A549 (cell line): ENCODE results near the gene EFHD1. TPM values are rescaled to one million over a fixed set of nuclear protein-coding genes. Genes with fewer than 3 reads are reported as not detected.

Experiments
- ATAC-seq, 2 experiments: fragments of 200-7000 bp in 1 of 2; fragments of >200 bp in 1 of 2; cut with Nextera tagmentation in 1 of 2; cut with Tn5 transposase in 1 of 2; 3 replicates each; pipeline versions ENCODE4 v1.8.0 to v1.9.1; 2018 to 2020; ENCODE audit warnings: mild to moderate bottlenecking in 1 of 2, moderate library complexity in 1 of 2
- CTCF ChIA-PET: fragments of 300-600 bp; sonication (Branson Sonifier 250); formaldehyde crosslinking; extraction: SDS; loops from one replicate; lab custom pipeline; 2021; ENCODE audit warnings: antibody characterized with exemption, inconsistent platforms; lab: Yijun Ruan, JAX
- POLR2A ChIA-PET: fragments of 350-600 bp; formaldehyde crosslinking; extraction: SDS; loops from one replicate; lab custom pipeline; 2021; ENCODE audit warnings: antibody characterized with exemption, inconsistent platforms; lab: Yijun Ruan, JAX
- DNase-seq, 2 experiments: peaks; one replicate each; pipeline versions ENCODE4 v3.0.0 to v3.0.0-alpha.2; 2011 to 2016; ENCODE audit warnings: low read depth in 1 of 2, low spot score in 1 of 2
- FAIRE-seq: peaks from 2 replicates; lab custom pipeline; 2011; peaks lifted over from hg19 to GRCh38; lab: Jason Lieb, UNC
- H3K27ac ChIP-seq, 2 experiments: fragments of >200 bp; sonication (Bioruptor Twin); formaldehyde crosslinking; 3 replicates each; pipeline ENCODE4 v1.5.1; 2016 to 2017
- H3K4me1 ChIP-seq: fragments of >200 bp; sonication (Bioruptor Twin); formaldehyde crosslinking; 3 replicates; pipeline ENCODE4 v1.6.1; 2016
- H3K4me2 ChIP-seq: fragments of >200 bp; sonication (Bioruptor Twin); formaldehyde crosslinking; 3 replicates; pipeline ENCODE4 v1.6.1; 2016
- H3K4me3 ChIP-seq: fragments of >200 bp; sonication (Bioruptor Twin); formaldehyde crosslinking; 3 replicates; pipeline ENCODE4 v1.5.1; 2016
- H3K9me3 ChIP-seq: fragments of >200 bp; sonication (Bioruptor Twin); formaldehyde crosslinking; 3 replicates; pipeline ENCODE4 v1.6.1; 2016
- BHLHE40 ChIP-seq: IDR thresholded peaks from 2 replicates; pipeline ENCODE4 v1.6.1; 2012; ENCODE audit warnings: low read depth, low read length, inconsistent platforms
- CBX2 ChIP-seq: fragments of 200-600 bp; sonication (generic); IDR thresholded peaks from 2 replicates; pipeline ENCODE4 v1.6.1; 2016; ENCODE audit warnings: low read depth, mild to moderate bottlenecking, borderline replicate concordance
- CTCF ChIP-seq: fragments of >200 bp; sonication (Bioruptor Twin); formaldehyde crosslinking; IDR thresholded peaks from 3 replicates; pipeline ENCODE4 v1.5.1; 2016
- EHMT2 ChIP-seq: fragments of 200-600 bp; sonication (generic); IDR thresholded peaks from 2 replicates; pipeline ENCODE4 v1.6.1; 2016; ENCODE audit warnings: antibody characterized with exemption, low read depth, mild to moderate bottlenecking, moderate library complexity
- EP300 ChIP-seq, 2 experiments: fragments of >200 bp; sonication (Bioruptor Twin); formaldehyde crosslinking; IDR thresholded peaks; 2 replicates in 1 of 2; 3 replicates in 1 of 2; pipeline ENCODE4 v1.6.1; 2016 to 2017
- FOXS1 ChIP-seq: fragments of 250-450 bp; sonication (Bioruptor Pico); IDR thresholded peaks from 2 replicates; pipeline ENCODE4 v1.5.0; 2020; ENCODE audit warnings: mild to moderate bottlenecking, moderate library complexity
- HES2 ChIP-seq: fragments of >200 bp; sonication (Bioruptor Twin); formaldehyde crosslinking; IDR thresholded peaks from 2 replicates; pipeline ENCODE4 v1.6.1; 2016
- HEYL ChIP-seq: fragments of 250-450 bp; sonication (Bioruptor Pico); IDR thresholded peaks from 2 replicates; pipeline ENCODE4 v1.8.0; 2021; ENCODE audit warnings: mild to moderate bottlenecking, moderate library complexity
- HOXB13 ChIP-seq: fragments of 250-450 bp; sonication (Bioruptor Pico); IDR thresholded peaks from 2 replicates; pipeline ENCODE4 v1.5.0; 2020; ENCODE audit warnings: low read depth, mild to moderate bottlenecking, moderate library complexity
- HOXB5 ChIP-seq: fragments of 250-450 bp; sonication (Bioruptor Pico); IDR thresholded peaks from 2 replicates; pipeline ENCODE4 v1.5.0; 2020; ENCODE audit warnings: mild to moderate bottlenecking, moderate library complexity
- JUNB ChIP-seq: fragments of >200 bp; sonication (Bioruptor Twin); formaldehyde crosslinking; IDR thresholded peaks from 2 replicates; pipeline ENCODE4 v1.6.1; 2016
- KDM5A ChIP-seq: fragments of 200-600 bp; sonication (generic); IDR thresholded peaks from 2 replicates; pipeline ENCODE4 v1.6.1; 2016; ENCODE audit warnings: antibody characterized with exemption, mild to moderate bottlenecking
- NPAS2 ChIP-seq: fragments of 250-450 bp; sonication (Bioruptor Pico); IDR thresholded peaks from 2 replicates; pipeline ENCODE4 v1.8.0; 2022; ENCODE audit warnings: mild to moderate bottlenecking, moderate library complexity, borderline replicate concordance
- NR3C1 ChIP-seq: fragments of >200 bp; sonication (Bioruptor Twin); formaldehyde crosslinking; IDR thresholded peaks from 3 replicates; pipeline ENCODE4 v1.6.1; 2017
- POLR2A ChIP-seq: IDR thresholded peaks from 2 replicates; pipeline ENCODE4 v1.6.1; 2012; ENCODE audit warnings: mild to moderate bottlenecking, low read length
- POLR2AphosphoS2 ChIP-seq: conservative IDR thresholded peaks from 2 replicates; pipeline ENCODE4 v1.6.1; 2012; ENCODE audit warnings: low read length, improper control_type of control experiment, inconsistent platforms
- RAD21 ChIP-seq, 2 experiments: fragments of >200 bp in 1 of 2; sonication (Bioruptor Twin) in 1 of 2; formaldehyde crosslinking in 1 of 2; IDR thresholded peaks in 1 of 2; conservative IDR thresholded peaks in 1 of 2; 2 replicates in 1 of 2; 3 replicates in 1 of 2; pipeline ENCODE4 v1.6.1; 2012 to 2018; ENCODE audit warnings: inconsistent platforms in 1 of 2
- RCOR1 ChIP-seq: fragments of 150-350 bp; IDR thresholded peaks from 2 replicates; pipeline ENCODE4 v1.6.1; 2014; ENCODE audit warnings: antibody characterized with exemption, low read length, low read depth
- RNF2 ChIP-seq: fragments of 200-600 bp; sonication (generic); IDR thresholded peaks from 2 replicates; pipeline ENCODE4 v1.6.1; 2016; ENCODE audit warnings: low read depth, mild to moderate bottlenecking, antibody characterized with exemption, moderate library complexity, borderline replicate concordance
- SMC3 ChIP-seq: fragments of >200 bp; sonication (Bioruptor Twin); formaldehyde crosslinking; IDR thresholded peaks from 3 replicates; pipeline ENCODE4 v1.6.1; 2018; ENCODE audit warnings: inconsistent platforms
- SREBF2 ChIP-seq: fragments of 450-650 bp; IDR thresholded peaks from 2 replicates; pipeline ENCODE4 v1.6.1; 2014; ENCODE audit warnings: mild to moderate bottlenecking, moderate library complexity
- TP53 ChIP-seq: fragments of 250-450 bp; sonication (Bioruptor Pico); IDR thresholded peaks from 2 replicates; pipeline ENCODE4 v1.5.0; 2021; ENCODE audit warnings: mild to moderate bottlenecking, moderate library complexity
- ZSCAN20 ChIP-seq: fragments of 250-450 bp; sonication (Bioruptor Pico); IDR thresholded peaks from 2 replicates; pipeline ENCODE4 v1.8.0; 2022; ENCODE audit warnings: mild to moderate bottlenecking, moderate library complexity
- WGBS: methylation state at CpG from one replicate; pipeline ENCODE4 v1.1.6; 2017; ENCODE audit errors: missing lambda C conversion rate; 5-methylcytosine and 5-hydroxymethylcytosine counted together
- polyA plus RNA-seq, 4 experiments: library from polyadenylated mRNA; depleted of rRNA in 3 of 4; stranded (reverse); fragments of >200 nt; fragmentation: RNase III in 1 of 4; extraction: RNeasy Plus Mini Kit Qiagen cat#74134 plus additional on column Dnase treatment in 1 of 4; gene quantifications; 2 replicates in 3 of 4; 3 replicates in 1 of 4; pipeline ENCODE4 v1.2.3, GENCODE V29; 2011 to 2017
- TF ChIP-seq, protein P1 (sequence below): fragments of 450-650 bp; IDR thresholded peaks from 2 replicates; pipeline ENCODE4 v1.6.1; 2014; ENCODE audit warnings: antibody characterized with exemption
- TF ChIP-seq, protein P2 (sequence below): fragments of >200 bp; sonication (Bioruptor Twin); formaldehyde crosslinking; IDR thresholded peaks from 3 replicates; pipeline ENCODE4 v1.6.1; 2016

The EFHD1 gene
- polyA plus RNA-seq, 2 of the 4 experiments (the other 2 are of a cell fraction): 1.5 to 2.3 TPM

DNA sequence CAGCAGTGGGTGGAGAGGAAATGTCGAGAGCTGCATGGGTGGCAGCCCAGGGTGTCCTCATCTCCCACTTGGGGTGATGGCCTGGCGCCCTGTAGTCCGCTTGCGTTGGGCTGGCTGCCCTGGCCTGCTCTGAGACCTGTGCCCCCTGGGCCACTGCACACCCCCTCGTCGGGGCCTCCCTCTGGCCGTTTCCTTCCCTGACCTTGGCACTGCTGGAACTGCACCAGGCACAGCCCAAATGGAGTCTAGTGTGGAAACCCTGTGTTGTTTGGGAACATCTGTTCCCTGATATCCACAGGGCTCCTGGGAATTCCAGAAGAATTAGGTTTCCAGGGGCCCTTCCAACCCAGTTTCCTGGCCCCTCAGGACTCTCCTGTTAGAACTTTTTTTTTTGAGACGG lies 13.9 kb downstream of the EFHD1 start:
- Histone ChIP-seq H3K9me3 (no peaks in the 10 kb centered on the region), H3K4me3 (no peak overlapping the region), H3K4me1 (peaks cover 12% of the 10 kb centered on the region; the same call in 1 of the 3 replicates), H3K27ac (no peak overlapping the region), H3K4me2 (no peak overlapping the region)
- ChIA-PET POLR2A (no interaction called here), CTCF (no interaction called here)
- ATAC-seq: no peak
- TF ChIP-seq BHLHE40 (no peak), HEYL (CRISPR knock-in tag) (no peak), SMC3 (no peak)
- WGBS: 68% methylated on average over 7 of the region's 8 CpGs
- no peak for DNase-seq
- FAIRE-seq: no peak

DNA sequence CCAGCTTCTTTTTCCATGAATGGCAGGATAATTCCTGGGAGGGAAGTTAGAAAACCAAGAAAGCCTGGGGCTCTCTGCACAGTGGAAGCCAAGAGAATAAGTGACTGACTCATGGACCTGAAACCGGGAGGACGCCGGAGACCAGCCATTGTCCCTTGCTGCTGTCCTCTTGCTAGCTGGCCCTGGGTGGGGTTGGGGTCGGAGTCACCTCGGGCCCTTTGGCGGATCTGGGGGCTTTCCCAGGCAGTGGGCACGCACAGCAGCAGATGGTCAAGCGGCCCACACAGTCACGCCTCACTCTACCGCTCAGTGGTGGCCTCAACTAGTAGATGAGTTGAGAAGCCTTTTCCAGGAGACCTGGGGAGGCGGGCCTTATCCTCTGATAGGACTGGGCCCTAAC lies 15.6 kb downstream of the EFHD1 start:
- WGBS: 79% methylated on average over 11 of the region's 11 CpGs
- DNase-seq (no peak), ATAC-seq (no peak), FAIRE-seq (no peak)
- Histone ChIP-seq H3K27ac (no peak overlapping the region), H3K9me3 (no peaks in the 10 kb centered on the region), H3K4me1 (peaks cover 7% of the 10 kb centered on the region; the same call in 1 of the 3 replicates), H3K4me2 (no peak overlapping the region), H3K4me3 (no peak overlapping the region)
- ChIA-PET CTCF (interaction anchor here (1.0 kb wide), 1 partner anchor 10 kb away, joined by 5 read pairs; no protein-coding TSS in a partner anchor), POLR2A (no interaction called here)
- TF ChIP-seq, protein P1, sequence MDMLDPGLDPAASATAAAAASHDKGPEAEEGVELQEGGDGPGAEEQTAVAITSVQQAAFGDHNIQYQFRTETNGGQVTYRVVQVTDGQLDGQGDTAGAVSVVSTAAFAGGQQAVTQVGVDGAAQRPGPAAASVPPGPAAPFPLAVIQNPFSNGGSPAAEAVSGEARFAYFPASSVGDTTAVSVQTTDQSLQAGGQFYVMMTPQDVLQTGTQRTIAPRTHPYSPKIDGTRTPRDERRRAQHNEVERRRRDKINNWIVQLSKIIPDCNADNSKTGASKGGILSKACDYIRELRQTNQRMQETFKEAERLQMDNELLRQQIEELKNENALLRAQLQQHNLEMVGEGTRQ: no peak
- no peak for TF ChIP-seq EHMT2
- no peak for TF ChIP-seq CTCF

- H3K27ac ChIP-seq: no peak overlapping the region
- no peak for FAIRE-seq
- TF ChIP-seq SREBF2 (no peak), EP300 (IDR thresholded peaks at IDR 0.05) (no peak), FOXS1 (CRISPR knock-in tag) (no peak), POLR2A (no peak), RCOR1 (no peak), ZSCAN20 (CRISPR knock-in tag) (no peak), JUNB (no peak), NR3C1 (no peak)
- TF ChIP-seq, protein P2, sequence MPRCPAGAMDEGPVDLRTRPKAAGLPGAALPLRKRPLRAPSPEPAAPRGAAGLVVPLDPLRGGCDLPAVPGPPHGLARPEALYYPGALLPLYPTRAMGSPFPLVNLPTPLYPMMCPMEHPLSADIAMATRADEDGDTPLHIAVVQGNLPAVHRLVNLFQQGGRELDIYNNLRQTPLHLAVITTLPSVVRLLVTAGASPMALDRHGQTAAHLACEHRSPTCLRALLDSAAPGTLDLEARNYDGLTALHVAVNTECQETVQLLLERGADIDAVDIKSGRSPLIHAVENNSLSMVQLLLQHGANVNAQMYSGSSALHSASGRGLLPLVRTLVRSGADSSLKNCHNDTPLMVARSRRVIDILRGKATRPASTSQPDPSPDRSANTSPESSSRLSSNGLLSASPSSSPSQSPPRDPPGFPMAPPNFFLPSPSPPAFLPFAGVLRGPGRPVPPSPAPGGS: no peak
- H3K4me2 ChIP-seq: no peak overlapping the region
- peak in 1 of 2 experiments; percentile 31; a peak in 3 of 6 replicates for ATAC-seq
- H3K9me3 ChIP-seq: no peaks in the 10 kb centered on the region
- peaks cover 7% of the 10 kb centered on the region; the same call in 1 of the 3 replicates for H3K4me1 ChIP-seq
- H3K4me3 ChIP-seq: no peak overlapping the region
- no peak for DNase-seq
- 78% methylated on average over 4 of the region's 4 CpGs for WGBS
- POLR2A ChIA-PET: no interaction called here
- CTCF ChIA-PET: interaction anchor here (1.4 kb wide), 1 partner anchor 19 kb away, joined by 6 read pairs; the partner anchor contains the start of gene EFHD1
These were observed 19.1 kb downstream of the EFHD1 start for GRCh38 chr2:232652505-232652851.

GRCh38 chr2:232653441-232653840 lies 20.0 kb downstream of the EFHD1 start:
- ChIA-PET POLR2A (no interaction called here), CTCF (interaction anchor here (0.8 to 1.4 kb wide), 2 partner anchors 20 to 598 kb away, joined by 3 to 6 read pairs; partner anchors contain the start of genes ATG16L1 and EFHD1)
- no peak overlapping the region for H3K4me2 ChIP-seq
- no peak for DNase-seq
- no peak for FAIRE-seq
- no peak for ATAC-seq
- WGBS: 78% methylated on average over 7 of the region's 7 CpGs
- no peak overlapping the region for H3K4me3 ChIP-seq
- no peak for TF ChIP-seq HOXB13 (CRISPR knock-in tag)
- no peak for TF ChIP-seq RNF2
- no peak for TF ChIP-seq KDM5A
- no peak for TF ChIP-seq ZSCAN20 (CRISPR knock-in tag)
- no peak for TF ChIP-seq TP53 (CRISPR knock-in tag)
- TF ChIP-seq RCOR1: no peak
- TF ChIP-seq HES2: no peak
- no peak for TF ChIP-seq NPAS2 (CRISPR knock-in tag)
- no peak for TF ChIP-seq HOXB5 (CRISPR knock-in tag)
- TF ChIP-seq RAD21 (conservative IDR thresholded peaks at IDR 0.05 in 1 of 2, IDR thresholded peaks at IDR 0.05 in 1 of 2): no peak
- TF ChIP-seq POLR2AphosphoS2: no peak
- TF ChIP-seq CBX2: no peak
- no peak for TF ChIP-seq CTCF
- H3K9me3 ChIP-seq: no peaks in the 10 kb centered on the region
- peaks cover 7% of the 10 kb centered on the region; the same call in 1 of the 3 replicates for H3K4me1 ChIP-seq
- H3K27ac ChIP-seq: no peak overlapping the region
